Calu3 (cell line): ENCODE data around the gene M1AP. TPM values are rescaled to one million over a fixed set of nuclear protein-coding genes. Genes with fewer than 3 reads are reported as not detected.

Experiments used
- BruUV-seq: library from RNA; stranded (reverse); fragments of 400-500 nt; replicated peaks from 2 replicates; lab custom pipeline; 2021; lab: Mats Ljungman, UMichigan
- CTCF ChIA-PET: fragments of 300-600 bp; sonication (Branson Sonifier 250); formaldehyde crosslinking; loops from one replicate; lab custom pipeline; 2022; ENCODE audit warnings: antibody characterized with exemption; lab: Charles Lee
- DNase-seq: peaks from one replicate; pipeline ENCODE4 v3.0.0; 2022
- H3K27ac Mint-ChIP-seq: one replicate; pipeline ENCODE4 v1.8.0; 2022; ENCODE audit warnings: mixed read lengths; ENCODE audit not compliant: unreplicated experiment
- H3K27me3 Mint-ChIP-seq: one replicate; pipeline ENCODE4 v1.8.0; 2022; ENCODE audit warnings: mixed read lengths; ENCODE audit not compliant: unreplicated experiment
- H3K36me3 Mint-ChIP-seq: one replicate; pipeline ENCODE4 v1.8.0; 2022; ENCODE audit warnings: mild to moderate bottlenecking, moderate library complexity, mixed read lengths; ENCODE audit not compliant: insufficient read depth, unreplicated experiment
- H3K4me1 Mint-ChIP-seq: one replicate; pipeline ENCODE4 v1.8.0; 2022; ENCODE audit warnings: mild to moderate bottlenecking, low read depth, mixed read lengths; ENCODE audit not compliant: unreplicated experiment
- H3K4me3 Mint-ChIP-seq: one replicate; pipeline ENCODE4 v1.8.0; 2022; ENCODE audit warnings: mild to moderate bottlenecking, low read depth, moderate library complexity, mixed read lengths; ENCODE audit not compliant: unreplicated experiment
- H3K9me3 Mint-ChIP-seq: one replicate; pipeline ENCODE4 v1.8.0; 2022; ENCODE audit warnings: low read depth, mixed read lengths; ENCODE audit not compliant: unreplicated experiment
- CTCF ChIP-seq: fragments of 200-600 bp; IDR thresholded peaks from one replicate; pipeline ENCODE4 v1.8.0; 2022; ENCODE audit warnings: antibody characterized with exemption; ENCODE audit not compliant: unreplicated experiment
- intact Hi-C: fragments of 100-400 bp; cut with micrococcal nuclease; formaldehyde crosslinking; loops from one replicate; pipeline ENCODE4 v1.10.0; 2022; ENCODE audit not compliant: unreplicated experiment
- total RNA-seq: library from RNA; stranded (reverse); gene quantifications from 2 replicates; pipeline ENCODE4 v1.2.3, GENCODE V29; 2022

The M1AP gene
- total RNA-seq, 1 experiment from 2014 or later: not detected

- H3K4me1 Mint-ChIP-seq: peaks cover 11% of the 10 kb centered on the region
- BruUV-seq: no TSS peak
- H3K4me3 Mint-ChIP-seq: no peak overlapping the region
- H3K36me3 Mint-ChIP-seq: peaks cover 41% of the 10 kb centered on the region
- TF ChIP-seq CTCF: no peak
- no peaks in the 10 kb centered on the region for H3K9me3 Mint-ChIP-seq
- peaks cover 27% of the 10 kb centered on the region for H3K27me3 Mint-ChIP-seq
- H3K27ac Mint-ChIP-seq: no peak overlapping the region
- intact Hi-C loops: no loop called here
- DNase-seq: no peak
- CTCF ChIA-PET: no interaction called here
These were observed 123.0 kb downstream of the M1AP start for GRCh38 chr2:74524955-74525716.

- Mint-ChIP-seq H3K27me3 (peaks cover 38% of the 10 kb centered on the region), H3K27ac (no peak overlapping the region), H3K9me3 (no peaks in the 10 kb centered on the region), H3K36me3 (peaks cover 30% of the 10 kb centered on the region), H3K4me1 (peaks cover 11% of the 10 kb centered on the region), H3K4me3 (no peak overlapping the region)
- intact Hi-C loops: no loop called here
- BruUV-seq: no TSS peak
- CTCF ChIA-PET: no interaction called here
- no peak for TF ChIP-seq CTCF
- DNase-seq: no peak
These were observed 124.1 kb downstream of the M1AP start for GRCh38 chr2:74524005-74524404.

GRCh38 chr2:74522516-74522915 is 125.6 kb downstream of the M1AP start:
- Mint-ChIP-seq H3K9me3 (no peaks in the 10 kb centered on the region), H3K36me3 (peaks cover 19% of the 10 kb centered on the region), H3K27me3 (peaks cover 53% of the 10 kb centered on the region), H3K27ac (no peak overlapping the region), H3K4me3 (no peak overlapping the region), H3K4me1 (no peaks in the 10 kb centered on the region)
- CTCF ChIA-PET: no interaction called here
- TF ChIP-seq CTCF: no peak
- no TSS peak for BruUV-seq
- intact Hi-C loops: no loop called here
- no peak for DNase-seq

GRCh38 chr2:74516650-74517049 is 131.5 kb downstream of the M1AP start:
- Mint-ChIP-seq H3K27ac (no peak overlapping the region), H3K9me3 (no peaks in the 10 kb centered on the region), H3K4me3 (no peak overlapping the region), H3K4me1 (no peaks in the 10 kb centered on the region), H3K27me3 (peaks cover 92% of the 10 kb centered on the region), H3K36me3 (peaks cover 8% of the 10 kb centered on the region)
- CTCF ChIA-PET: no interaction called here
- no peak for TF ChIP-seq CTCF
- no peak for DNase-seq
- intact Hi-C loops: no loop called here
- no TSS peak for BruUV-seq
